Progenitor cell of endocrine pancreas (in vitro differentiated cells): ENCODE data around the gene CDC34. TPM values are rescaled to one million over a fixed set of nuclear protein-coding genes. Genes with fewer than 3 reads are reported as not detected.

Source experiments
- DNase-seq: peaks from one replicate; pipeline ENCODE4 v3.0.0; 2021; ENCODE audit warnings: low spot score; ENCODE audit not compliant: unreplicated experiment
- H3K27ac Mint-ChIP-seq: 2 replicates; pipeline ENCODE4 v1.8.0; 2021; ENCODE audit warnings: mild to moderate bottlenecking, moderate library complexity, mixed read lengths
- H3K27me3 Mint-ChIP-seq: 2 replicates; pipeline ENCODE4 v1.8.0; 2021; ENCODE audit warnings: mixed read lengths
- H3K36me3 Mint-ChIP-seq: 2 replicates; pipeline ENCODE4 v1.8.0; 2022; ENCODE audit warnings: mixed read lengths; ENCODE audit not compliant: insufficient read depth
- H3K4me1 Mint-ChIP-seq: 2 replicates; pipeline ENCODE4 v1.8.0; 2021; ENCODE audit warnings: low read depth, mixed read lengths
- H3K4me3 Mint-ChIP-seq: 2 replicates; pipeline ENCODE4 v1.8.0; 2021; ENCODE audit warnings: low read depth, mild to moderate bottlenecking, moderate library complexity, mixed read lengths
- H3K9me3 Mint-ChIP-seq: 2 replicates; pipeline ENCODE4 v1.8.0; 2021; ENCODE audit warnings: low read depth, mixed read lengths
- CTCF ChIP-seq: fragments of 200-600 bp; sonication (generic); IDR thresholded peaks from one replicate; pipeline ENCODE4 v1.5.0; 2021; ENCODE audit warnings: antibody characterized with exemption, mild to moderate bottlenecking; ENCODE audit not compliant: unreplicated experiment
- total RNA-seq: library from RNA; stranded (reverse); gene quantifications from 2 replicates; pipeline ENCODE4 v1.2.1, GENCODE V29; 2021

CDC34 gene
- total RNA-seq, 1 donor from 2014 or later, result 96.9 TPM

GRCh38 chr19:588741-589692 is 57.5 kb downstream of the CDC34 start:
- Mint-ChIP-seq H3K4me1 (peaks cover 2% of the 10 kb centered on the region), H3K27me3 (peaks cover 34% of the 10 kb centered on the region), H3K36me3 (no peaks in the 10 kb centered on the region), H3K9me3 (no peaks in the 10 kb centered on the region), H3K4me3 (no peak overlapping the region), H3K27ac (no peak overlapping the region)
- DNase-seq, result no peak
- no peak for TF ChIP-seq CTCF

GRCh38 chr19:589693-590395 is 58.3 kb downstream of the CDC34 start, which contains the start of gene HCN2:
HCN2 (plus strand) TSS chr19:589881; CDS start chr19:589946, 65 bp downstream.
- no peak for DNase-seq
- no peak within 1 kb of the TSS for H3K27ac Mint-ChIP-seq
- no peak for TF ChIP-seq CTCF
- H3K4me3 Mint-ChIP-seq, result no peak within 1 kb of the TSS
- no peaks in the 10 kb centered on the region for H3K36me3 Mint-ChIP-seq
- peaks cover 2% of the 10 kb centered on the region for H3K4me1 Mint-ChIP-seq
- H3K9me3 Mint-ChIP-seq, result no peaks in the 10 kb centered on the region
- peaks cover 38% of the 10 kb centered on the region for H3K27me3 Mint-ChIP-seq

GRCh38 chr19:590396-590745 is 58.8 kb downstream of the CDC34 start:
- Mint-ChIP-seq H3K27ac (no peak overlapping the region), H3K9me3 (no peaks in the 10 kb centered on the region), H3K4me1 (peaks cover 2% of the 10 kb centered on the region), H3K4me3 (no peak overlapping the region), H3K36me3 (no peaks in the 10 kb centered on the region), H3K27me3 (peaks cover 40% of the 10 kb centered on the region)
- no peak for DNase-seq
- no peak for TF ChIP-seq CTCF

GRCh38 chr19:590750-591098 is 59.2 kb downstream of the CDC34 start:
- H3K27ac Mint-ChIP-seq, result no peak overlapping the region
- H3K4me1 Mint-ChIP-seq, result peaks cover 2% of the 10 kb centered on the region
- H3K27me3 Mint-ChIP-seq, result peaks cover 40% of the 10 kb centered on the region
- no peak for TF ChIP-seq CTCF
- H3K4me3 Mint-ChIP-seq, result no peak overlapping the region
- no peaks in the 10 kb centered on the region for H3K36me3 Mint-ChIP-seq
- no peak for DNase-seq
- no peaks in the 10 kb centered on the region for H3K9me3 Mint-ChIP-seq

- H3K9me3 Mint-ChIP-seq, result no peaks in the 10 kb centered on the region
- peak overlapping the region; percentile 57 for H3K4me3 Mint-ChIP-seq
- H3K36me3 Mint-ChIP-seq, result no peaks in the 10 kb centered on the region
- no peak for TF ChIP-seq CTCF
- no peak overlapping the region for H3K27ac Mint-ChIP-seq
- peaks cover 2% of the 10 kb centered on the region for H3K4me1 Mint-ChIP-seq
- peak; percentile 49 for DNase-seq
- peaks cover 41% of the 10 kb centered on the region for H3K27me3 Mint-ChIP-seq
Measured at GRCh38 chr19:591099-591958, 59.8 kb downstream of the CDC34 start.
